Lower lobe of right lung (tissue), 2 donors: Measurements from ENCODE around the gene ABCC1. TPM values are rescaled to one million over a fixed set of nuclear protein-coding genes. Genes with fewer than 3 reads are reported as not detected.
"Not testable (repeated sequence)": the region's sequence is repeated elsewhere in the genome, so short reads cannot be mapped to it uniquely, and the experiment has no call there.

Experiments
- ATAC-seq, 2 donors: fragments of 200-7000 bp; cut with Tn5 transposase; one replicate each; pipeline ENCODE4 v1.9.1; 2020 to 2022; ENCODE audit warnings: mild to moderate bottlenecking in 2 of 2, moderate library complexity in 2 of 2
- DNase-seq: peaks from one replicate; pipeline ENCODE4 v3.0.0-alpha.2; 2020
- H3K27ac ChIP-seq: fragments of 200-600 bp; one replicate; pipeline ENCODE4 v1.8.0; 2022
- H3K27me3 ChIP-seq: fragments of 200-600 bp; one replicate; pipeline ENCODE4 v1.8.0; 2022; ENCODE audit warnings: low read depth
- H3K36me3 ChIP-seq: fragments of 200-600 bp; one replicate; pipeline ENCODE4 v1.8.0; 2022; ENCODE audit warnings: mild to moderate bottlenecking
- H3K4me1 ChIP-seq: fragments of 200-600 bp; one replicate; pipeline ENCODE4 v1.8.0; 2022
- H3K4me3 ChIP-seq: fragments of 200-600 bp; one replicate; pipeline ENCODE4 v1.8.0; 2022; ENCODE audit warnings: mild to moderate bottlenecking
- H3K9me3 ChIP-seq: fragments of 200-600 bp; one replicate; pipeline ENCODE4 v1.8.0; 2022
- CTCF ChIP-seq: fragments of 200-600 bp; IDR thresholded peaks from one replicate; pipeline ENCODE4 v1.8.0; 2022; ENCODE audit warnings: antibody characterized with exemption, mild to moderate bottlenecking
- intact Hi-C: fragments of 100-400 bp; cut with DNase I; formaldehyde crosslinking; loops from one replicate; pipeline ENCODE4 v1.11.0; 2022
- total RNA-seq: library from RNA; stranded (reverse); fragmentation: NEBNext Ultra II Directional; extraction: Animal tissue kit (Norgen Biotek cat#: 25700); gene quantifications from one replicate; pipeline ENCODE4 v1.2.1, GENCODE V29; 2021
- donor health status: DM: no; HTN: yes; CAD: no; lungs with severe emphysema.

The ABCC1 gene
- total RNA-seq, 1 donor from 2014 or later = 47.5 TPM

GRCh38 chr16:15907863-15908478 is 41.4 kb upstream of the ABCC1 start:
- no peak for TF ChIP-seq CTCF
- peak; percentile 55 to 69 for ATAC-seq
- no peaks in the 10 kb centered on the region for H3K27me3 ChIP-seq

GRCh38 chr16:15911198-15911597 is 38.2 kb upstream of the ABCC1 start:
- no peaks in the 10 kb centered on the region for H3K36me3 ChIP-seq
- peaks cover 3% of the 10 kb centered on the region for H3K9me3 ChIP-seq
- H3K4me3 ChIP-seq = no peak overlapping the region
- TF ChIP-seq CTCF = no peak
- H3K27me3 ChIP-seq = no peaks in the 10 kb centered on the region
- ATAC-seq = no peak
- no peak for DNase-seq
- intact Hi-C loops = no loop called here
- H3K27ac ChIP-seq = no peak overlapping the region
- no peaks in the 10 kb centered on the region for H3K4me1 ChIP-seq

More at GRCh38 chr16:15907863-15908478, 41.4 kb upstream of the ABCC1 start:
- peaks cover 3% of the 10 kb centered on the region for H3K9me3 ChIP-seq
- H3K36me3 ChIP-seq = no peaks in the 10 kb centered on the region
- no peak for DNase-seq
- H3K4me3 ChIP-seq = no peak overlapping the region
- no peaks in the 10 kb centered on the region for H3K4me1 ChIP-seq
- intact Hi-C loops = no loop called here
- no peak overlapping the region for H3K27ac ChIP-seq

GRCh38 chr16:15913046-15913698 is 36.2 kb upstream of the ABCC1 start:
- intact Hi-C loops = no loop called here
- H3K4me1 ChIP-seq = no peaks in the 10 kb centered on the region
- no peak overlapping the region for H3K27ac ChIP-seq
- H3K36me3 ChIP-seq = no peaks in the 10 kb centered on the region
- H3K9me3 ChIP-seq = no peaks in the 10 kb centered on the region
- no peak for TF ChIP-seq CTCF
- DNase-seq = no peak
- no peak overlapping the region for H3K4me3 ChIP-seq
- no peak for ATAC-seq
- no peaks in the 10 kb centered on the region for H3K27me3 ChIP-seq

- Histone ChIP-seq H3K36me3 (no peaks in the 10 kb centered on the region), H3K4me1 (no peaks in the 10 kb centered on the region), H3K9me3 (no peaks in the 10 kb centered on the region), H3K27ac (no peak overlapping the region), H3K27me3 (no peaks in the 10 kb centered on the region), H3K4me3 (no peak overlapping the region)
- no peak for DNase-seq
- no peak for TF ChIP-seq CTCF
- intact Hi-C loops = no loop called here
- no peak for ATAC-seq
Observed at GRCh38 chr16:15915555-15916081, 33.8 kb upstream of the ABCC1 start.

- ATAC-seq = no peak
- Histone ChIP-seq H3K4me1 (no peaks in the 10 kb centered on the region), H3K9me3 (no peaks in the 10 kb centered on the region), H3K36me3 (no peaks in the 10 kb centered on the region), H3K27ac (no peak overlapping the region), H3K27me3 (no peaks in the 10 kb centered on the region), H3K4me3 (no peak overlapping the region)
- TF ChIP-seq CTCF = no peak
- intact Hi-C loops = no loop called here
- no peak for DNase-seq
Observed at GRCh38 chr16:15916323-15916722, 33.1 kb upstream of the ABCC1 start.

GRCh38 chr16:15918314-15918713 is 31.1 kb upstream of the ABCC1 start:
- H3K4me3 ChIP-seq, DNase-seq, H3K4me1 ChIP-seq, ATAC-seq, H3K27me3 ChIP-seq, H3K27ac ChIP-seq, H3K36me3 ChIP-seq, intact Hi-C loops, H3K9me3 ChIP-seq: not testable (repeated sequence)
